ENCODE data around the gene SLC26A5. TPM values are rescaled to one million over a fixed set of nuclear protein-coding genes. Genes with fewer than 3 reads are reported as not detected.

Gene SLC26A5
- total RNA-seq, 1 experiment from 2014 or later = 0.29 TPM

- Histone ChIP-seq H2AFZ (ENCODE audit: low read length) (peak overlapping the region; percentile 56; the same call in 1 of the 2 replicates), H3K36me3 (ENCODE audit: low read depth, low read length) (no peaks in the 10 kb centered on the region), H3K4me1 (ENCODE audit: insufficient read depth, low read length) (peaks cover 22% of the 10 kb centered on the region), H3K4me2 (ENCODE audit: low read length) (peak overlapping the region; percentile 67), H3K4me3 (ENCODE audit: low read length) (peak overlapping the region; percentile 36; the same call in 1 of the 2 replicates), H3K9ac (ENCODE audit: low read length) (no peak overlapping the region), H4K20me1 (ENCODE audit: low read length) (no peaks in the 10 kb centered on the region), H3K9me3 (ENCODE audit: low read length) (no peaks in the 10 kb centered on the region), H3K9me2 (replicated peaks; ENCODE audit: low read length) (no peaks in the 10 kb centered on the region), H3K27ac (ENCODE audit: low read length) (peak overlapping the region; percentile 70), H3F3A (ENCODE audit: low read length, unreplicated experiment) (no peaks in the 10 kb centered on the region), H3K79me2 (ENCODE audit: low read length) (no peaks in the 10 kb centered on the region), H3K27me3 (ENCODE audit: low read length) (no peaks in the 10 kb centered on the region)
- intact Hi-C loops (cut with micrococcal nuclease) = loop anchor here (1.0 kb wide), 1 partner anchor 40 kb away; no protein-coding TSS in a partner anchor
- ATAC-seq = peak; percentile 93
- no TSS peak for BruUV-seq (replicated peaks)
- CTCF ChIA-PET = no interaction called here
- DNase-seq = peak; percentile 60
- TF ChIP-seq, protein P1, sequence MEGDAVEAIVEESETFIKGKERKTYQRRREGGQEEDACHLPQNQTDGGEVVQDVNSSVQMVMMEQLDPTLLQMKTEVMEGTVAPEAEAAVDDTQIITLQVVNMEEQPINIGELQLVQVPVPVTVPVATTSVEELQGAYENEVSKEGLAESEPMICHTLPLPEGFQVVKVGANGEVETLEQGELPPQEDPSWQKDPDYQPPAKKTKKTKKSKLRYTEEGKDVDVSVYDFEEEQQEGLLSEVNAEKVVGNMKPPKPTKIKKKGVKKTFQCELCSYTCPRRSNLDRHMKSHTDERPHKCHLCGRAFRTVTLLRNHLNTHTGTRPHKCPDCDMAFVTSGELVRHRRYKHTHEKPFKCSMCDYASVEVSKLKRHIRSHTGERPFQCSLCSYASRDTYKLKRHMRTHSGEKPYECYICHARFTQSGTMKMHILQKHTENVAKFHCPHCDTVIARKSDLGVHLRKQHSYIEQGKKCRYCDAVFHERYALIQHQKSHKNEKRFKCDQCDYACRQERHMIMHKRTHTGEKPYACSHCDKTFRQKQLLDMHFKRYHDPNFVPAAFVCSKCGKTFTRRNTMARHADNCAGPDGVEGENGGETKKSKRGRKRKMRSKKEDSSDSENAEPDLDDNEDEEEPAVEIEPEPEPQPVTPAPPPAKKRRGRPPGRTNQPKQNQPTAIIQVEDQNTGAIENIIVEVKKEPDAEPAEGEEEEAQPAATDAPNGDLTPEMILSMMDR (conservative IDR thresholded peaks at IDR 0.05; ENCODE audit: low read depth, low read length) = no peak
- no peak for TF ChIP-seq EZH2phosphoT487 (IDR thresholded peaks at IDR 0.05; ENCODE audit: borderline replicate concordance, low read length)
- TF ChIP-seq EZH2 (IDR thresholded peaks at IDR 0.05; ENCODE audit: low read length, unreplicated experiment) = no peak
- POLR2A ChIA-PET (ENCODE audit: unreplicated experiment) = no interaction called here
These were observed 13.3 kb downstream of the SLC26A5 start for GRCh38 chr7:103432712-103433111.

DNA sequence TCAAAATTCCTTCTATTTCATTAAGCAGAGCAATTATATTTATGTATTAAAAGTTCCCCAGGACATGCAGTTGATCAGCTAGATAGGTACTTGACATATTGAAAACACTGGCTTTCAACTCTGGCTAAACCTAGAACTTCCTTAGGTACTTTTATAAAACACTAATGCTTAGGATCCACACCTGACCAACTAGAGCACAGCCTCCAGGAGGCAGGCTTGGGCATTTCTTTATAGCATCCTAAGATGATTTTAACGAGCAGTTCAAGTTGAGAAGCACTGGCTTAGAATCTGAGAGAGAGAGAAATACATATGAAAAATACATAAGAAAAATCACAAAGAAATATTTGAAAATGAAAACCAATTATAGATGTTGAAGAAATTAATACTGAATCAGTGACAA, 20.8 kb downstream of the SLC26A5 start:
- Histone ChIP-seq H3K36me3 (ENCODE audit: low read depth, low read length) (no peaks in the 10 kb centered on the region), H3K9me2 (replicated peaks; ENCODE audit: low read length) (no peaks in the 10 kb centered on the region), H4K20me1 (ENCODE audit: low read length) (no peaks in the 10 kb centered on the region), H3F3A (ENCODE audit: low read length, unreplicated experiment) (no peaks in the 10 kb centered on the region), H3K9me3 (ENCODE audit: low read length) (no peaks in the 10 kb centered on the region), H2AFZ (ENCODE audit: low read length) (no peak overlapping the region), H3K4me3 (ENCODE audit: low read length) (no peak overlapping the region), H3K27ac (ENCODE audit: low read length) (no peak overlapping the region), H3K9ac (ENCODE audit: low read length) (no peak overlapping the region), H3K4me2 (ENCODE audit: low read length) (no peak overlapping the region), H3K79me2 (ENCODE audit: low read length) (no peaks in the 10 kb centered on the region), H3K4me1 (ENCODE audit: insufficient read depth, low read length) (no peaks in the 10 kb centered on the region), H3K27me3 (ENCODE audit: low read length) (no peaks in the 10 kb centered on the region)
- TF ChIP-seq, protein P1 (conservative IDR thresholded peaks at IDR 0.05; ENCODE audit: low read depth, low read length) = peak; percentile 43; the same call in 1 of the 2 replicates
- no peak for TF ChIP-seq EZH2 (IDR thresholded peaks at IDR 0.05; ENCODE audit: low read length, unreplicated experiment)
- ATAC-seq (peak; percentile 43; the same call in 1 of the 2 replicates), DNase-seq (peak; percentile 12)
- ChIA-PET POLR2A (ENCODE audit: unreplicated experiment) (no interaction called here), CTCF (no interaction called here)
- intact Hi-C loops (cut with micrococcal nuclease) = no loop called here
- no TSS peak for BruUV-seq (replicated peaks)

DNA sequence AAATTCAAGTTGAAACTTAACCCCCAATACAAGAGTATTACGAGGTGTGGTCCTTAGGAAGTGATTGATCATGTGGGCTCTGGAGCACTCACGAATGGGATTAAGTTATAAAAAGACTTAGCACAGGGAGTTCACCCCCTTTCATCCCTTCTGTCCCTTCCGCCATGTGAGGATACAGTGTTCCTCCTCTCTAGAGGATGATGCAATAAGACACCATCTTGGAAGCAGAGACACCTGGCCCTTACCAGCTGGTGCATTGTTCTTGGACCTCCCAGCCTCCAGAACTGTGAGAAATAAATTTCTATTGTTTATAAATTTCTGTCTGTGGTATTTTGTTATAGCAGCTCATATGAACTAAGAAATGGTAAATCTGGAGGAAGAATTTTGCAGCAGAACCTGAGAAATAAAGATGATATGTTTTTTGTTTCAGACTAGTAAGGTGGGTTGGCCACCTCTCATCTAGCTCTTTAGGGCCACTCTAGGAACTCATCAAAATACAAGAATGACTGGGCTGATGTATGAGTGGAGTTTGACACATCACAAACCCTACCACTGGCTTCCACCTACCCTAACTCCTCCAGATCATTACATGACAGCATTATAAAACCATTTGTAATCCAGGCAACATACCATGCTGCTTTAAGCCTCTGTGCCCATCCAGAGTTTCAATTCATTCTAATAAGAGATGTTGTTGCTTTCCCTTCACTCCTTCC, 22.4 kb downstream of the SLC26A5 start:
- DNase-seq (no peak), ATAC-seq (no peak)
- ChIA-PET POLR2A (ENCODE audit: unreplicated experiment) (no interaction called here), CTCF (no interaction called here)
- intact Hi-C loops (cut with micrococcal nuclease) = no loop called here
- no peak overlapping the region for H3K9ac ChIP-seq (ENCODE audit: low read length)
- TF ChIP-seq, protein P1 (conservative IDR thresholded peaks at IDR 0.05; ENCODE audit: low read depth, low read length) = no peak
- TF ChIP-seq EZH2 (IDR thresholded peaks at IDR 0.05; ENCODE audit: low read length, unreplicated experiment) (no peak), EZH2phosphoT487 (IDR thresholded peaks at IDR 0.05; ENCODE audit: borderline replicate concordance, low read length) (no peak)
- H3F3A ChIP-seq (ENCODE audit: low read length, unreplicated experiment) = no peaks in the 10 kb centered on the region
- no peaks in the 10 kb centered on the region for H3K79me2 ChIP-seq (ENCODE audit: low read length)
- no peaks in the 10 kb centered on the region for H3K36me3 ChIP-seq (ENCODE audit: low read depth, low read length)
- H3K27me3 ChIP-seq (ENCODE audit: low read length) = no peaks in the 10 kb centered on the region
- H3K27ac ChIP-seq (ENCODE audit: low read length) = no peak overlapping the region
- no peak overlapping the region for H2AFZ ChIP-seq (ENCODE audit: low read length)
- H4K20me1 ChIP-seq (ENCODE audit: low read length) = no peaks in the 10 kb centered on the region
- no TSS peak for BruUV-seq (replicated peaks)
- H3K9me3 ChIP-seq (ENCODE audit: low read length) = no peaks in the 10 kb centered on the region
- H3K9me2 ChIP-seq (replicated peaks; ENCODE audit: low read length) = no peaks in the 10 kb centered on the region
- no peak overlapping the region for H3K4me2 ChIP-seq (ENCODE audit: low read length)
- H3K4me1 ChIP-seq (ENCODE audit: insufficient read depth, low read length) = no peaks in the 10 kb centered on the region
- H3K4me3 ChIP-seq (ENCODE audit: low read length) = no peak overlapping the region
